Activated CD4-positive, alpha-beta T cell treated with anti-CD3 and anti-CD28 coated beads for 36 hours (primary cell): ENCODE results near the gene PLEK2. TPM values are rescaled to one million over a fixed set of nuclear protein-coding genes. Genes with fewer than 3 reads are reported as not detected.

Source experiments
- ATAC-seq: fragments of 200-7000 bp; cut with Tn5 transposase; one replicate; pipeline ENCODE4 v1.10.0; 2021; ENCODE audit warnings: mild to moderate bottlenecking, moderate library complexity
- CTCF ChIA-PET: fragments of 350-600 bp; sonication (Branson Sonifier 250); formaldehyde crosslinking; loops from one replicate; lab custom pipeline; 2021; ENCODE audit warnings: antibody characterized with exemption; lab: Charles Lee
- POLR2A ChIA-PET: fragments of 350-600 bp; sonication (Branson Sonifier 250); formaldehyde crosslinking; loops from one replicate; lab custom pipeline; 2021; ENCODE audit warnings: antibody characterized with exemption, inconsistent platforms; lab: Charles Lee
- DNase-seq: peaks from one replicate; pipeline ENCODE4 v3.0.0-alpha.2; 2020
- H3K27ac Mint-ChIP-seq: one replicate; pipeline ENCODE4 v1.8.0; 2021; ENCODE audit warnings: mixed read lengths
- H3K27me3 Mint-ChIP-seq: one replicate; pipeline ENCODE4 v1.8.0; 2021; ENCODE audit warnings: mixed read lengths
- H3K36me3 Mint-ChIP-seq: one replicate; pipeline ENCODE4 v1.8.0; 2021; ENCODE audit warnings: low read depth, mixed read lengths
- H3K4me1 Mint-ChIP-seq: one replicate; pipeline ENCODE4 v1.8.0; 2021; ENCODE audit warnings: mixed read lengths
- H3K4me3 Mint-ChIP-seq: one replicate; pipeline ENCODE4 v1.8.0; 2021; ENCODE audit warnings: mild to moderate bottlenecking, moderate library complexity, mixed read lengths
- H3K9me3 Mint-ChIP-seq: one replicate; pipeline ENCODE4 v1.8.0; 2021; ENCODE audit warnings: low read depth, mixed read lengths
- intact Hi-C, 2 experiments: fragments of 100-400 bp; cut with DNase I in 1 of 2; cut with micrococcal nuclease in 1 of 2; formaldehyde crosslinking; loops; one replicate each; pipeline versions ENCODE4 v1.14.2 to v1.15.1; 2022 to 2024; cut with DNase I, micrococcal nuclease
- total RNA-seq, 2 experiments: library from RNA; stranded (reverse); gene quantifications; one replicate each; pipeline ENCODE4 v1.2.3, GENCODE V29; 2021

Gene PLEK2
- total RNA-seq, 2 experiments from 2014 or later, result 2.9 to 5.1 TPM

GRCh38 chr14:67385618-67386017 is 26.3 kb downstream of the PLEK2 start:
- no peaks in the 10 kb centered on the region for H3K27me3 Mint-ChIP-seq
- ATAC-seq, result no peak
- DNase-seq, result no peak
- H3K27ac Mint-ChIP-seq, result no peak overlapping the region
- H3K4me3 Mint-ChIP-seq, result no peak overlapping the region
- H3K36me3 Mint-ChIP-seq, result peaks cover 49% of the 10 kb centered on the region
- CTCF ChIA-PET, result interaction anchor here (0.9 to 2.2 kb wide), 4 partner anchors 23 to 141 kb away, joined by 3 to 6 read pairs (median 3); no protein-coding TSS in a partner anchor
- H3K4me1 Mint-ChIP-seq, result peaks cover 8% of the 10 kb centered on the region
- H3K9me3 Mint-ChIP-seq, result no peaks in the 10 kb centered on the region
- intact Hi-C loops, result no loop called here
- POLR2A ChIA-PET, result no interaction called here

GRCh38 chr14:67385120-67385519 is 26.8 kb downstream of the PLEK2 start:
- no peaks in the 10 kb centered on the region for H3K9me3 Mint-ChIP-seq
- H3K27ac Mint-ChIP-seq, result no peak overlapping the region
- intact Hi-C loops, result no loop called here
- no peak for ATAC-seq
- H3K4me1 Mint-ChIP-seq, result peaks cover 7% of the 10 kb centered on the region
- no peak for DNase-seq
- no peaks in the 10 kb centered on the region for H3K27me3 Mint-ChIP-seq
- CTCF ChIA-PET, result interaction anchor here (0.9 to 2.2 kb wide), 4 partner anchors 22 to 319 kb away, joined by 3 to 6 read pairs (median 3); no protein-coding TSS in a partner anchor
- peaks cover 51% of the 10 kb centered on the region for H3K36me3 Mint-ChIP-seq
- POLR2A ChIA-PET, result no interaction called here
- H3K4me3 Mint-ChIP-seq, result no peak overlapping the region

GRCh38 chr14:67377916-67378315 is 34.0 kb downstream of the PLEK2 start:
- ChIA-PET CTCF (interaction anchor here (1.0 to 1.6 kb wide), 3 partner anchors 13 to 50 kb away, joined by 3 to 8 read pairs (median 4); partner anchors contain the start of gene ATP6V1D), POLR2A (no interaction called here)
- no peak for ATAC-seq
- no peak overlapping the region for H3K4me3 Mint-ChIP-seq
- H3K27me3 Mint-ChIP-seq, result no peaks in the 10 kb centered on the region
- H3K4me1 Mint-ChIP-seq, result peaks cover 25% of the 10 kb centered on the region
- H3K9me3 Mint-ChIP-seq, result no peaks in the 10 kb centered on the region
- H3K27ac Mint-ChIP-seq, result no peak overlapping the region
- intact Hi-C loops, result no loop called here
- peaks cover 63% of the 10 kb centered on the region for H3K36me3 Mint-ChIP-seq
- no peak for DNase-seq

- H3K4me3 Mint-ChIP-seq, result no peak overlapping the region
- intact Hi-C loops, result loop anchor here in 1 of 2 experiments (1.0 kb wide), 1 partner anchor 13 kb away; the partner anchor contains the start of gene EIF2S1
- DNase-seq (peak; percentile 34), ATAC-seq (peak; percentile 94)
- H3K36me3 Mint-ChIP-seq, result peaks cover 53% of the 10 kb centered on the region
- H3K9me3 Mint-ChIP-seq, result no peaks in the 10 kb centered on the region
- no peaks in the 10 kb centered on the region for H3K27me3 Mint-ChIP-seq
- peak overlapping the region; percentile 88 for H3K27ac Mint-ChIP-seq
- H3K4me1 Mint-ChIP-seq, result peaks cover 53% of the 10 kb centered on the region
- ChIA-PET POLR2A (no interaction called here), CTCF (no interaction called here)
These were observed 38.6 kb downstream of the PLEK2 start for GRCh38 chr14:67373347-67373746.

- H3K9me3 Mint-ChIP-seq, result no peaks in the 10 kb centered on the region
- peak overlapping the region; percentile 88 for H3K27ac Mint-ChIP-seq
- intact Hi-C loops, result loop anchor here in 1 of 2 experiments (1.0 kb wide), 1 partner anchor 13 kb away; the partner anchor contains the start of gene EIF2S1
- H3K36me3 Mint-ChIP-seq, result peaks cover 56% of the 10 kb centered on the region
- ATAC-seq, result no peak
- ChIA-PET POLR2A (no interaction called here), CTCF (no interaction called here)
- no peak for DNase-seq
- peaks cover 56% of the 10 kb centered on the region for H3K4me1 Mint-ChIP-seq
- no peaks in the 10 kb centered on the region for H3K27me3 Mint-ChIP-seq
- no peak overlapping the region for H3K4me3 Mint-ChIP-seq
These were observed 39.1 kb downstream of the PLEK2 start for GRCh38 chr14:67372833-67373232.

- ChIA-PET CTCF (interaction anchor here (0.8 kb wide), 1 partner anchor 11 kb away, joined by 3 read pairs; the partner anchor contains the start of gene EIF2S1), POLR2A (interaction anchor here (0.6 kb wide), 1 partner anchor 1768 kb away, joined by 3 read pairs; no protein-coding TSS in a partner anchor)
- Mint-ChIP-seq H3K4me3 (no peak overlapping the region), H3K27me3 (no peaks in the 10 kb centered on the region), H3K9me3 (no peaks in the 10 kb centered on the region), H3K27ac (no peak overlapping the region), H3K4me1 (peaks cover 54% of the 10 kb centered on the region), H3K36me3 (peaks cover 54% of the 10 kb centered on the region)
- intact Hi-C loops, result no loop called here
- DNase-seq (no peak), ATAC-seq (no peak)
These were observed 40.5 kb downstream of the PLEK2 start for GRCh38 chr14:67371247-67372148.

- Mint-ChIP-seq H3K4me3 (no peak overlapping the region), H3K27me3 (no peaks in the 10 kb centered on the region), H3K36me3 (peaks cover 56% of the 10 kb centered on the region), H3K4me1 (peaks cover 58% of the 10 kb centered on the region), H3K9me3 (no peaks in the 10 kb centered on the region), H3K27ac (peak overlapping the region; percentile 70)
- POLR2A ChIA-PET, result no interaction called here
- intact Hi-C loops, result no loop called here
- no peak for DNase-seq
- CTCF ChIA-PET, result no interaction called here
- peak; percentile 52 for ATAC-seq
These were observed 41.1 kb downstream of the PLEK2 start for GRCh38 chr14:67370830-67371229.

GRCh38 chr14:67365476-67365875 is 46.5 kb downstream of the PLEK2 start:
- H3K4me3 Mint-ChIP-seq, result no peak overlapping the region
- peaks cover 64% of the 10 kb centered on the region for H3K4me1 Mint-ChIP-seq
- H3K36me3 Mint-ChIP-seq, result peaks cover 57% of the 10 kb centered on the region
- ChIA-PET POLR2A (no interaction called here), CTCF (interaction anchor here (1.3 to 1.4 kb wide), 2 partner anchors 12 to 53 kb away, joined by 3 to 4 read pairs; no protein-coding TSS in a partner anchor)
- H3K27me3 Mint-ChIP-seq, result no peaks in the 10 kb centered on the region
- intact Hi-C loops, result loop anchor here in 1 of 2 experiments (10.0 kb wide), 1 partner anchor 309 kb away; the partner anchor contains the start of gene VTI1B
- no peak overlapping the region for H3K27ac Mint-ChIP-seq
- H3K9me3 Mint-ChIP-seq, result no peaks in the 10 kb centered on the region
- ATAC-seq (no peak), DNase-seq (no peak)

- intact Hi-C loops, result loop anchor here (1.0 to 10.0 kb wide), 7 partner anchors 13 to 853 kb away; partner anchors contain the start of genes VTI1B (in 2 of the 2), ZFYVE26 (in 2 of the 2), ARG2 (in 1 of the 2) and RDH11 (in 1 of the 2)
- CTCF ChIA-PET, result interaction anchor here (0.6 to 2.6 kb wide), 14 partner anchors 8 to 853 kb away, joined by 3 to 19 read pairs (median 3); partner anchors contain the start of gene GPHN
- Mint-ChIP-seq H3K4me1 (peaks cover 62% of the 10 kb centered on the region), H3K27ac (peak overlapping the region; percentile 98), H3K36me3 (peaks cover 34% of the 10 kb centered on the region), H3K4me3 (peak overlapping the region; percentile 98), H3K27me3 (no peaks in the 10 kb centered on the region), H3K9me3 (no peaks in the 10 kb centered on the region)
- ATAC-seq (peak; percentile 20), DNase-seq (no peak)
- POLR2A ChIA-PET, result interaction anchor here (0.8 to 1.2 kb wide), 4 partner anchors 9 to 456 kb away, joined by 3 to 13 read pairs (median 4); partner anchors contain the start of genes RDH11 and ZFYVE26
These were observed 51.3 kb downstream of the PLEK2 start for GRCh38 chr14:67360470-67361206.

- H3K4me1 Mint-ChIP-seq, result peaks cover 59% of the 10 kb centered on the region
- H3K9me3 Mint-ChIP-seq, result no peaks in the 10 kb centered on the region
- H3K27me3 Mint-ChIP-seq, result no peaks in the 10 kb centered on the region
- ChIA-PET CTCF (interaction anchor here (0.6 to 2.6 kb wide), 30 partner anchors 9 to 1502 kb away, joined by 3 to 19 read pairs (median 3); partner anchors contain the start of genes GPHN and PALS1), POLR2A (interaction anchor here (0.7 to 1.2 kb wide), 5 partner anchors 8 to 457 kb away, joined by 3 to 13 read pairs (median 3); partner anchors contain the start of genes RDH11 and ZFYVE26)
- H3K36me3 Mint-ChIP-seq, result peaks cover 30% of the 10 kb centered on the region
- H3K27ac Mint-ChIP-seq, result peak within 1 kb of the TSS; percentile 98
- DNase-seq, result peak; percentile 100
- peak; percentile 95 for ATAC-seq
- intact Hi-C loops, result loop anchor here (1.0 to 10.0 kb wide), 12 partner anchors 13 to 863 kb away; partner anchors contain the start of genes PALS1 (in 2 of the 2), VTI1B (in 2 of the 2), ZFYVE26 (in 2 of the 2) and ARG2 (in 1 of the 2)
- H3K4me3 Mint-ChIP-seq, result peak within 1 kb of the TSS; percentile 98
These were observed 52.0 kb downstream of the PLEK2 start, which contains the start of the genes ATP6V1D and EIF2S1 for GRCh38 chr14:67359775-67360469. TSS of gene ATP6V1D (minus strand) at chr14:67359804. CDS start at chr14:67359698, 106 bp downstream. TSS of gene EIF2S1 (plus strand) at chr14:67360328. CDS start at chr14:67364768, 4,440 bp downstream.
